Measurements from ENCODE around the gene NHERF2.

DNA sequence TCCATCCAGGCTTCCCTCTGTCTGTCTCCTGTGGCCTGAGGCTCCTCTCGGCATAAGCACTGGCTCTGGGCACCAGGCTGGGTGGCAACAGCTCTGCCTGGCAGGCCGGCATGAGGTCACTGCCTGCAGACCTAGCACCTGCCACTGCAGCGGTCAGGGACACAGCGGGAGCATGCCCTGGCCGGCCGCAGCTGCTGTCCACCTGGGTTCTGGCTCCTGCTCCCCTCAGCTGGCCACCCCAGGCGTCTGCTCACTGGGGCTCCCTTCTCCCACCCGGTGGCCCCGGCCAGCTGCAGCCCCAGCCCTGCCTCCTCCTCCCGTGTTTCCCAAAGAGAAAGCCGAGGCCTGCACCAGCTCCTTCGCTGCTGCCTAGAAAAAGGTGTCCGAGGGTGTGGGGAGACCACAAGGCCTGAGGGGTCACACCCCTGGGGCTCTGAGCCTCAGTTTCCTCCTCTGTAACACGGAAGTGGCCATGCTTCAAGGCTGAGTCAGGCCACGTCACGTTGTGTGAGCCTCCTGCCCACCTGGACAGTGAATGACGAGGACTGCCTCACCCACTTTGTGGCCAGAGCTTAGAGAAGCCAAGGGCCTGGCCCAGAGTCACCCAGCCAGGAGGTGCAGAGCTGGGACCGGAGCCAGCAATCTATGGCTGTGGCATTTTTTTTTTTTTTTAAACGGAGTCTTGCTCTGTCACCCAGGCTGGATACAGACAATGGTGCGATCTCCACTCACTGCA is 14.3 kb downstream of the NHERF2 start:
- TF ChIP-seq GATA2 (IDR thresholded peaks at IDR 0.05; ENCODE audit: low read depth, low read length), result no peak
- TF ChIP-seq GATA3 (IDR thresholded peaks at IDR 0.05; ENCODE audit: low read depth, low read length), result no peak

Data from SH-SY5Y (cell line).